Vagina (tissue), 2 donors: ENCODE measurements around the gene CREG2.

ENCODE experiments used
- CTCF ChIP-seq, 3 experiments: fragments of 450-650 bp in 2 of 3; fragments of 200-600 bp in 1 of 3; sonication (generic) in 1 of 3; IDR thresholded peaks; one replicate each; pipeline ENCODE4 v1.5.1; 2017 to 2019; ENCODE audit warnings: antibody characterized with exemption in 3 of 3, mild to moderate bottlenecking in 2 of 3, moderate library complexity in 2 of 3
- POLR2AphosphoS5 ChIP-seq, 2 donors: sonication (generic); formaldehyde crosslinking; IDR thresholded peaks; one replicate each; pipeline ENCODE4 v1.9.0; 2017; ENCODE audit warnings: antibody characterized with exemption in 2 of 2, mild to moderate bottlenecking in 2 of 2, low read depth in 1 of 2; ENCODE audit not compliant: insufficient read depth in 1 of 2

GRCh38 chr2:101325425-101325824 lies 61.9 kb downstream of the CREG2 start:
- TF ChIP-seq CTCF (IDR thresholded peaks at IDR 0.05), result no peak
- no peak for TF ChIP-seq POLR2AphosphoS5 (IDR thresholded peaks at IDR 0.05; ENCODE audit: insufficient read depth in 1 of 2, low read depth in 1 of 2)
